Thymus (tissue), 11 donors: Measurements from ENCODE around the gene RPS17. TPM values are rescaled to one million over a fixed set of nuclear protein-coding genes. Genes with fewer than 3 reads are reported as not detected.

ENCODE experiments used
- DNase-seq, 9 donors: peaks; one replicate each; pipeline ENCODE4 v3.0.0-alpha.2; 2013; ENCODE audit warnings: low spot score in 9 of 9, low read depth in 6 of 9, missing footprints in 1 of 9
- H3K27ac ChIP-seq, 2 donors: one replicate each; pipeline ENCODE4 v1.5.1; 2013; ENCODE audit warnings: control low read depth in 1 of 2, low read depth in 1 of 2, low read length in 1 of 2, mild to moderate bottlenecking in 1 of 2, moderate library complexity in 1 of 2
- H3K27me3 ChIP-seq, 2 donors: one replicate each; pipeline ENCODE4 v1.5.1; 2013; ENCODE audit warnings: low read length in 1 of 2; ENCODE audit not compliant: control insufficient read depth in 2 of 2, insufficient read depth in 1 of 2
- H3K36me3 ChIP-seq, 2 donors: one replicate each; pipeline ENCODE4 v1.5.1; 2013; ENCODE audit warnings: low read length in 1 of 2, mild to moderate bottlenecking in 1 of 2, moderate library complexity in 1 of 2; ENCODE audit not compliant: control insufficient read depth in 2 of 2, insufficient read depth in 2 of 2
- H3K4me1 ChIP-seq, 2 donors: one replicate each; pipeline ENCODE4 v1.5.1; 2013; ENCODE audit warnings: low read length in 2 of 2; ENCODE audit not compliant: control insufficient read depth in 2 of 2, insufficient read depth in 2 of 2
- H3K4me3 ChIP-seq, 2 donors: one replicate each; pipeline ENCODE4 v1.5.1; 2013; ENCODE audit warnings: low read length in 2 of 2, control low read depth in 1 of 2, mild to moderate bottlenecking in 1 of 2
- H3K9me3 ChIP-seq, 2 donors: one replicate each; pipeline ENCODE4 v1.5.1; 2013; ENCODE audit warnings: low read length in 1 of 2, mild to moderate bottlenecking in 1 of 2; ENCODE audit not compliant: control insufficient read depth in 2 of 2, insufficient read depth in 1 of 2
- WGBS: extraction: QIAGEN DNeasy Blood & Tissue Kit; methylation state at CpG from one replicate; pipeline ENCODE4 v1.1.7; 2013; 5-methylcytosine and 5-hydroxymethylcytosine counted together
- polyA plus RNA-seq: library from polyadenylated mRNA; stranded (reverse); fragments of 200-250 nt; gene quantifications from one replicate; pipeline ENCODE4 v1.2.3, GENCODE V29; 2013
- total RNA-seq: library from RNA; stranded (reverse); fragments of 120-200 nt; gene quantifications from one replicate; pipeline ENCODE4 v1.2.4, GENCODE V29; 2013
- donor health status: healthy.

The RPS17 gene
- total and polyA plus RNA-seq, 2 donors = 3,581 to 6,434 TPM

GRCh38 chr15:82571722-82572222 lies 31.5 kb upstream of the RPS17 start:
- DNase-seq = peak in 1 of 9 donors; percentile 0
- H3K4me3 ChIP-seq = no peak overlapping the region
- no peaks in the 10 kb centered on the region for H3K36me3 ChIP-seq
- H3K9me3 ChIP-seq = no peaks in the 10 kb centered on the region
- WGBS = 9% methylated on average over 17 of the region's 17 CpGs
- no peaks in the 10 kb centered on the region for H3K4me1 ChIP-seq
- peaks cover 0 to 29% of the 10 kb centered on the region in 2 donors for H3K27me3 ChIP-seq
- no peak overlapping the region for H3K27ac ChIP-seq

GRCh38 chr15:82570721-82571508 lies 30.7 kb upstream of the RPS17 start:
- Histone ChIP-seq H3K4me1 (no peaks in the 10 kb centered on the region), H3K9me3 (no peaks in the 10 kb centered on the region), H3K27ac (no peak overlapping the region), H3K4me3 (no peak overlapping the region), H3K27me3 (peaks cover 0 to 29% of the 10 kb centered on the region in 2 donors), H3K36me3 (no peaks in the 10 kb centered on the region)
- DNase-seq = no peak
- WGBS = 76% methylated on average over 7 of the region's 7 CpGs

- no peak overlapping the region for H3K4me3 ChIP-seq
- H3K36me3 ChIP-seq = no peaks in the 10 kb centered on the region
- peaks cover 0 to 29% of the 10 kb centered on the region in 2 donors for H3K27me3 ChIP-seq
- H3K27ac ChIP-seq = no peak overlapping the region
- H3K9me3 ChIP-seq = no peaks in the 10 kb centered on the region
- DNase-seq = no peak
- 98% methylated on average over 4 of the region's 4 CpGs for WGBS
- H3K4me1 ChIP-seq = no peaks in the 10 kb centered on the region
These were observed 29.6 kb upstream of the RPS17 start for GRCh38 chr15:82569834-82570233.

- no peak overlapping the region for H3K4me3 ChIP-seq
- DNase-seq = no peak
- 92% methylated on average over 5 of the region's 5 CpGs for WGBS
These were observed 28.7 kb upstream of the RPS17 start for GRCh38 chr15:82568986-82569385.

GRCh38 chr15:82567661-82568060 lies 27.4 kb upstream of the RPS17 start:
- Histone ChIP-seq H3K4me3 (no peak overlapping the region), H3K27me3 (peaks cover 0 to 24% of the 10 kb centered on the region in 2 donors), H3K36me3 (no peaks in the 10 kb centered on the region), H3K4me1 (no peaks in the 10 kb centered on the region), H3K27ac (no peak overlapping the region), H3K9me3 (no peaks in the 10 kb centered on the region)
- no peak for DNase-seq
- 94% methylated on average over 2 of the region's 2 CpGs for WGBS

More at GRCh38 chr15:82568986-82569385, 28.7 kb upstream of the RPS17 start:
- Histone ChIP-seq H3K9me3 (no peaks in the 10 kb centered on the region), H3K36me3 (no peaks in the 10 kb centered on the region), H3K27me3 (peaks cover 0 to 29% of the 10 kb centered on the region in 2 donors), H3K27ac (no peak overlapping the region), H3K4me1 (no peaks in the 10 kb centered on the region)

GRCh38 chr15:82566690-82567089 lies 26.4 kb upstream of the RPS17 start:
- no peak for DNase-seq
- Histone ChIP-seq H3K27me3 (peaks cover 0 to 15% of the 10 kb centered on the region in 2 donors), H3K36me3 (no peaks in the 10 kb centered on the region), H3K4me3 (no peak overlapping the region), H3K27ac (no peak overlapping the region), H3K4me1 (no peaks in the 10 kb centered on the region), H3K9me3 (no peaks in the 10 kb centered on the region)
- 97% methylated on average over 1 of the region's 1 CpG for WGBS

- Histone ChIP-seq H3K36me3 (no peaks in the 10 kb centered on the region), H3K9me3 (no peaks in the 10 kb centered on the region), H3K4me1 (no peaks in the 10 kb centered on the region), H3K4me3 (no peak overlapping the region), H3K27ac (no peak overlapping the region), H3K27me3 (peaks cover 0 to 8% of the 10 kb centered on the region in 2 donors)
- DNase-seq = no peak
- WGBS = 85% methylated on average over 1 of the region's 1 CpG
These were observed 18.2 kb upstream of the RPS17 start for GRCh38 chr15:82558502-82558901.

- Histone ChIP-seq H3K9me3 (no peaks in the 10 kb centered on the region), H3K4me3 (no peak overlapping the region), H3K4me1 (no peaks in the 10 kb centered on the region), H3K27me3 (peaks cover 0 to 10% of the 10 kb centered on the region in 2 donors), H3K36me3 (no peaks in the 10 kb centered on the region), H3K27ac (no peak overlapping the region)
- 94% methylated on average over 7 of the region's 7 CpGs for WGBS
- no peak for DNase-seq
These were observed 16.2 kb upstream of the RPS17 start for GRCh38 chr15:82556315-82557035.

GRCh38 chr15:82554849-82555248 lies 14.6 kb upstream of the RPS17 start:
- Histone ChIP-seq H3K4me1 (no peaks in the 10 kb centered on the region), H3K9me3 (no peaks in the 10 kb centered on the region), H3K27me3 (peaks cover 0 to 10% of the 10 kb centered on the region in 2 donors), H3K27ac (no peak overlapping the region), H3K36me3 (no peaks in the 10 kb centered on the region), H3K4me3 (no peak overlapping the region)
- no peak for DNase-seq
- WGBS = 98% methylated on average over 2 of the region's 2 CpGs
